ENCODE measurements around the gene NOG.

The NOG gene

DNA sequence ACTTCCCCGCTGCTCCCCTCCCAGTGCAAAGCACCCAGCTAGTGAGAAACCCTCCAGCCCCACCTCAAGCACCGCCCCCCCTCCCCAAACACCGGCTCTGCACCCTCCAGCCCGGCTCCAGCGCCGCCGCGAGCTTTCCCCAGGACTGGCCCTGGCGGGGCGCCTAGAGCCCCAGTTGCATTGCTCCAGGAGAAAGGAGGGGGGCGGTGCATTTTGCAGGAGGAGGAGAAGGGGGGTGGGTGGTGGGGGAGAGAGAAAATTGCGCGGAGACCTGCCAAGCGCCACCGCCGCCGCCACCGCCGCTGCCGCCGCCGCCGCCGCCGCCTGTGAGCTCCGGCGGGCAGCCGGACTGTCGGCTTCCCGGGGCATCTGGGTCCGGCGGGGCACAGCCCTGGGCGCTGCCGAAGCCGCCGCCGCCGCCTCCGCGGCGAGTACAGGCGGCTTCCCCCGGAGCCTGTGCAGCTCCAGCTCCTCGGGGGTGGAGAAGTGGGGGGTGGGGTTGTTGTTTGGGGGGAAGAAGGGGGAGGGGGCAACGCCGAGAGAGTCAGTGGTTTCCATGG, 333 bp upstream of the NOG start:
- TF ChIP-seq, protein P1, sequence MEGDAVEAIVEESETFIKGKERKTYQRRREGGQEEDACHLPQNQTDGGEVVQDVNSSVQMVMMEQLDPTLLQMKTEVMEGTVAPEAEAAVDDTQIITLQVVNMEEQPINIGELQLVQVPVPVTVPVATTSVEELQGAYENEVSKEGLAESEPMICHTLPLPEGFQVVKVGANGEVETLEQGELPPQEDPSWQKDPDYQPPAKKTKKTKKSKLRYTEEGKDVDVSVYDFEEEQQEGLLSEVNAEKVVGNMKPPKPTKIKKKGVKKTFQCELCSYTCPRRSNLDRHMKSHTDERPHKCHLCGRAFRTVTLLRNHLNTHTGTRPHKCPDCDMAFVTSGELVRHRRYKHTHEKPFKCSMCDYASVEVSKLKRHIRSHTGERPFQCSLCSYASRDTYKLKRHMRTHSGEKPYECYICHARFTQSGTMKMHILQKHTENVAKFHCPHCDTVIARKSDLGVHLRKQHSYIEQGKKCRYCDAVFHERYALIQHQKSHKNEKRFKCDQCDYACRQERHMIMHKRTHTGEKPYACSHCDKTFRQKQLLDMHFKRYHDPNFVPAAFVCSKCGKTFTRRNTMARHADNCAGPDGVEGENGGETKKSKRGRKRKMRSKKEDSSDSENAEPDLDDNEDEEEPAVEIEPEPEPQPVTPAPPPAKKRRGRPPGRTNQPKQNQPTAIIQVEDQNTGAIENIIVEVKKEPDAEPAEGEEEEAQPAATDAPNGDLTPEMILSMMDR (IDR thresholded peaks at IDR 0.05): no peak

DNA sequence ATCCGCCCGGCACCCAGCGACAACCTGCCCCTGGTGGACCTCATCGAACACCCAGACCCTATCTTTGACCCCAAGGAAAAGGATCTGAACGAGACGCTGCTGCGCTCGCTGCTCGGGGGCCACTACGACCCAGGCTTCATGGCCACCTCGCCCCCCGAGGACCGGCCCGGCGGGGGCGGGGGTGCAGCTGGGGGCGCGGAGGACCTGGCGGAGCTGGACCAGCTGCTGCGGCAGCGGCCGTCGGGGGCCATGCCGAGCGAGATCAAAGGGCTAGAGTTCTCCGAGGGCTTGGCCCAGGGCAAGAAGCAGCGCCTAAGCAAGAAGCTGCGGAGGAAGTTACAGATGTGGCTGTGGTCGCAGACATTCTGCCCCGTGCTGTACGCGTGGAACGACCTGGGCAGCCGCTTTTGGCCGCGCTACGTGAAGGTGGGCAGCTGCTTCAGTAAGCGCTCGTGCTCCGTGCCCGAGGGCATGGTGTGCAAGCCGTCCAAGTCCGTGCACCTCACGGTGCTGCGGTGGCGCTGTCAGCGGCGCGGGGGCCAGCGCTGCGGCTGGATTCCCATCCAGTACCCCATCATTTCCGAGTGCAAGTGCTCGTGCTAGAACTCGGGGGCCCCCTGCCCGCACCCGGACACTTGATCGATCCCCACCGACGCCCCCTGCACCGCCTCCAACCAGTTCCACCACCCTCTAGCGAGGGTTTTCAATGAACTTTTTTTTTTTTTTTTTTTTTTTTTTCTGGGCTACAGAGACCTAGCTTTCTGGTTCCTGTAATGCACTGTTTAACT, 1.0 kb downstream of the NOG start:
- TF ChIP-seq, protein P1 (IDR thresholded peaks at IDR 0.05): no peak

DNA sequence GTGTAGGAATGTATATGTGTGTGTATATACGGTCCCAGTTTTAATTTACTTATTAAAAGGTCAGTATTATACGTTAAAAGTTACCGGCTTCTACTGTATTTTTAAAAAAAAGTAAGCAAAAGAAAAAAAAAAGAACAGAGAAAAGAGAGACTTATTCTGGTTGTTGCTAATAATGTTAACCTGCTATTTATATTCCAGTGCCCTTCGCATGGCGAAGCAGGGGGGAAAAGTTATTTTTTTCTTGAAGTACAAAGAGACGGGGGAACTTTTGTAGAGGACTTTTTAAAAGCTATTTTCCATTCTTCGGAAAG, 1.6 kb downstream of the NOG start:
- TF ChIP-seq, protein P1 (IDR thresholded peaks at IDR 0.05): no peak

DNA sequence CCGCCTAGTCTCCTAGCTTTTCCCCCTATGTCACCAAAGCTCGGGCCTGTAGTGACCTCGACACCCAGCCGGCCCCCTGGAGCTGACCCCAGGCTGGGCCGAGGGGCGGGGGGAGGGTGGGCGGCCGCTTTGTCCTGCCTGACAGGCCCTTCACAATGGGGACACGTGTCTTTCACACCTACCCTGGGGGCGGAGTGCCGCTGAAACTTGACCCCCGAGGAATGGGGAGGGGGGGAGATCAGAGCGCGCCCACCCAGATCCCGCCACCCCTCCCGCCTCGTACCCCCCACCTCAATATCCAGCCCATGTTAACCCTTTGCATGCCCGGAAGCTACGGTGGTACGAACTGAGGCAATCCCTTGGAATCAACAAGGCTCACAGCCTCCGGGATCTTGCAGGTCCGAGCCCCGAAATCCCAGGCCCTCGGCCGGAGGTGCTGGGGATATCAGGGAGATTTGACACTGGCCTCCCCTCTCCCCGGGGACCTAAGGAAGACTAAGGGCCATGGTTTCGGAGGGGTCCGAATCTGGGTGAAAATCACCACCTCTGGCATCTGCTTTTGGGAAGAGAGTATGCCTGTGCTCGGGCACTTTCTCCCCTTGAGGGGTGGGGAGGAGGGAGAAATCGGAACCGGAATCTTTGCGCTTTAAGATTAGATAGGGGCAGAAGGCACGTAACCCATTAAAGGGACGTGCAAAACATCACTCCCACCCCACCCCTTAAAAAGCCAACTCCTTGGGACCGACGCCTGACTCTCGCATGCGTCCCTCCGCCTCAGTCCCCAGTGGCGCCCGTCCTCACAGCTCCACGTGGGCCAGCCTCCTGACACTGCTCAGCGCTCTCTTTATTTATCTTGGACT, 2.6 kb downstream of the NOG start:
- TF ChIP-seq, protein P1 (IDR thresholded peaks at IDR 0.05): no peak

DNA sequence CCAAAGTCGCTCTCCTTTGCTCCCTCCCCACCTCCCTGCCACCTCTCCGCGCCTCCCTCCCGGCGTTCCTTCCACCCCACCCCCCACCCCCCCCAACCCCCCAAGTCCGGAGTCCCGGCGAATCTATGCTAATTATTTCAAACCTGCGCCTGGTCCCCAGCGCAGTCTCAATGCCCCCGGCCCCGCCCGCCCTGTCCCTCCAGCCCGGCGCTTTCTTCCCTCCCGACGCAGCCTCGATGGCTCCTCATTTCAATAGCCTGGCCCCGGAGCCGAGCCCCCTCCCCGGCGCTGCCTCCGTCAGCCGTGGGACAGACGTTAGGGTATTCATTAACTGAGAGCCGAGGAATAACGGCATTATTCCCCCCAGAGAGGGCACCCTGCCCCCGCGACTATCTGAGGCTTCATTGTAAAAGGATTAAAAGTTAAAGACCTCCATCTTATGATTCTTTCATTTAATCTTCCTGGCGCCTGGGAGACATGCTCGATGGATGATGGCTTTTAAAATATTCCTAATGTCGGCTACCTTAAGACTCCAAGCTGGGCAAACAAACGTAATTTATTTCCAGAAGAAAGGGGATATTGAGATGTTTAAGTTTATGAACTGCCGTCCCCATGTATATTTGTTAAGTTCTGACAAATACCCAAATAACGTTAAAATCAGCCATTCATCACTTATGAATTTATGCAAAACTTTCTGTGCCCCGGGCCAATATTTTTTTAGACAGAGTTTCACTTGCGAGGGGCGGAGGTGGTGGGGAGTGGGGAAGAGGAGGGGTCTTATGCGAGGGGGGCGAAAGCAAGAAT, 3.4 kb downstream of the NOG start:
- TF ChIP-seq, protein P1 (IDR thresholded peaks at IDR 0.05): no peak

DNA sequence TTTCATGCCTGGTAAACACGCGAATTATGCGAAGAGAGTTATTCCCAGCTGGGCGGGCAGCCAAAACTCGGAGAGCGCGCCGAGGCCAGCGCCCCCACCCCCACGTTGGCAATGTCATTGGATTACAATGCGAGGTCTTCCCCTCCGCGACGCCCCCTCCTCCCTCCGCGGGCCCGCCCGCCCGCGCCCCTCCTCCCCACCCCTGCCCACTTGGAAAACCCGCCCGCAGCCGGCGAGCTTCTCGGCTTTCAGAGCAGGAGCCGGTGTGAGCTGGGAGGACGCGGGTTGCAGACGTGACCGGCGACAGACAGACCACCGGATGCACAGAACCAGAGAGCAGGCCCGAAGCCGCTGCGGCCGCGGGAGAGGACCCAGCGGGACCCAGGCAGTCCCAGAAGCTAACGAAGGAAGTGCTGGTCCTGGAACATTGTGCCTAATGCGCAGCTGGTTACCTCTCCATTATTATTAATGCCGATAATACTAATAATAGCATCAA, 4.0 kb downstream of the NOG start:
- TF ChIP-seq, protein P1 (IDR thresholded peaks at IDR 0.05): no peak

DNA sequence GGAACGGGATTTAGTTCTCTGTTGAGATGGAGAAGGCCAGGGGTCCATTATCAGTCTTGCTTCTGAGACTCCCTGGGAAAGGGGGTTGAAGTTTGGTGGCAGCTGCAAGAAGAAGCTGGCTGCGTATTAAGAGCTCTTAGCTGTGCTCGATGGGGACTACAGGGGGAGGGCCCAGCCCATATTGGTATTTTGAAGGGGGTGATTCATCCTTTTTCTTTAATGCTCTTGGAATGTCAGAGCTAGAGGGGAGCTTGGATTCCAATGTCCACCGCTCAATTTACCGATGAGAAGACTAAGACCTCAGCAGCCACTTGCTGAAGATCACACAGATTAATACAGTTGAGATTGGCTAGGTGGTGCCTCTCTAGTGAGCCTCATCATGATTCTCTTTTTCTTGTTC, 5.0 kb downstream of the NOG start:
- TF ChIP-seq, protein P1 (IDR thresholded peaks at IDR 0.05): no peak
